ENCODE data around the gene RECK.

- no peak for TF ChIP-seq EZH2phosphoT487 (IDR thresholded peaks at IDR 0.05; ENCODE audit: borderline replicate concordance, low read length)
- TF ChIP-seq, protein P1, sequence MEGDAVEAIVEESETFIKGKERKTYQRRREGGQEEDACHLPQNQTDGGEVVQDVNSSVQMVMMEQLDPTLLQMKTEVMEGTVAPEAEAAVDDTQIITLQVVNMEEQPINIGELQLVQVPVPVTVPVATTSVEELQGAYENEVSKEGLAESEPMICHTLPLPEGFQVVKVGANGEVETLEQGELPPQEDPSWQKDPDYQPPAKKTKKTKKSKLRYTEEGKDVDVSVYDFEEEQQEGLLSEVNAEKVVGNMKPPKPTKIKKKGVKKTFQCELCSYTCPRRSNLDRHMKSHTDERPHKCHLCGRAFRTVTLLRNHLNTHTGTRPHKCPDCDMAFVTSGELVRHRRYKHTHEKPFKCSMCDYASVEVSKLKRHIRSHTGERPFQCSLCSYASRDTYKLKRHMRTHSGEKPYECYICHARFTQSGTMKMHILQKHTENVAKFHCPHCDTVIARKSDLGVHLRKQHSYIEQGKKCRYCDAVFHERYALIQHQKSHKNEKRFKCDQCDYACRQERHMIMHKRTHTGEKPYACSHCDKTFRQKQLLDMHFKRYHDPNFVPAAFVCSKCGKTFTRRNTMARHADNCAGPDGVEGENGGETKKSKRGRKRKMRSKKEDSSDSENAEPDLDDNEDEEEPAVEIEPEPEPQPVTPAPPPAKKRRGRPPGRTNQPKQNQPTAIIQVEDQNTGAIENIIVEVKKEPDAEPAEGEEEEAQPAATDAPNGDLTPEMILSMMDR (conservative IDR thresholded peaks at IDR 0.05; ENCODE audit: low read depth, low read length): no peak
- TF ChIP-seq EZH2 (IDR thresholded peaks at IDR 0.05; ENCODE audit: low read length, unreplicated experiment): no peak
These were observed 63.0 kb downstream of the RECK start for GRCh38 chr9:36099718-36100117.

Measured in PC-3 (cell line).